Ishikawa (cell line): ENCODE data around the gene KLHL26.

Source experiments
- CEBPB ChIP-seq: IDR thresholded peaks from 2 replicates; pipeline ENCODE4 v1.6.1; 2012
- CREB1 ChIP-seq: IDR thresholded peaks from 2 replicates; pipeline ENCODE4 v1.6.1; 2012; ENCODE audit warnings: low read depth
- EGR1 ChIP-seq: IDR thresholded peaks from 2 replicates; pipeline ENCODE4 v1.6.1; 2012
- EP300 ChIP-seq: IDR thresholded peaks from 2 replicates; pipeline ENCODE4 v1.6.1; 2012; ENCODE audit warnings: borderline replicate concordance
- FOXM1 ChIP-seq: IDR thresholded peaks from 2 replicates; pipeline ENCODE4 v1.6.1; 2012; ENCODE audit warnings: low read depth, borderline replicate concordance
- NFIC ChIP-seq: IDR thresholded peaks from 2 replicates; pipeline ENCODE4 v1.6.1; 2012
- RAD21 ChIP-seq: IDR thresholded peaks from 2 replicates; pipeline ENCODE4 v1.6.1; 2012; ENCODE audit warnings: low read depth
- REST ChIP-seq: IDR thresholded peaks from 2 replicates; pipeline ENCODE4 v1.6.1; 2012; ENCODE audit warnings: low read depth, mild to moderate bottlenecking
- TAF1 ChIP-seq: IDR thresholded peaks from 2 replicates; pipeline ENCODE4 v1.6.1; 2012; ENCODE audit warnings: low read depth, mild to moderate bottlenecking
- TCF12 ChIP-seq: IDR thresholded peaks from 2 replicates; pipeline ENCODE4 v1.6.1; 2012; ENCODE audit warnings: low read depth
- TEAD4 ChIP-seq: IDR thresholded peaks from 2 replicates; pipeline ENCODE4 v1.6.1; 2012
- YY1 ChIP-seq: IDR thresholded peaks from 2 replicates; pipeline ENCODE4 v1.6.1; 2012; ENCODE audit warnings: low read depth
- ZBTB7A ChIP-seq: IDR thresholded peaks from 2 replicates; pipeline ENCODE4 v1.6.1; 2012; ENCODE audit warnings: low read depth
- TF ChIP-seq, protein P1 (sequence below): IDR thresholded peaks from 2 replicates; pipeline ENCODE4 v1.6.1; 2012
- TF ChIP-seq, protein P2 (sequence below): IDR thresholded peaks from 2 replicates; pipeline ENCODE4 v1.6.1; 2012

Gene KLHL26

DNA sequence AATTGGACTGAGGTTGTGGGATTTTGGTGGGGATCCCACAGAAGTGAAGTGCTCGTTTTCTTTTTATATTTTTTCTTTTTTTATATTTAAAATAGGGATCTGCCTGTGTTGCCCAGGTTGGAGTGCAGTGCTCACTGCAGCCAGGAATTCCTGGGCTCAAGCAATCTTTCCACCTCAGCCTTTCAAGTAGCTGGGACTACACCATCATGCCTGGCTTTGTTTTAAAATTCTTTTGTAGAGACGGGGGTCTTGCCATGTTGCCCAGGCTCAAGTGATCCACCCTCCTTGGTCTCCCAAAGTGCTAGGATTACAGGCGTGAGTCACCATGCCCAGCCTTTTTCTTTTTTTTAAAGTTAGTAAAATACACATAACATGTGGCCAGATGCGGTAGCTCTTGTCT is 67.2 kb downstream of the KLHL26 start:
- TF ChIP-seq ZBTB7A (no peak), TEAD4 (no peak), RAD21 (no peak), YY1 (no peak), TCF12 (no peak), CREB1 (no peak), EGR1 (no peak), NFIC (no peak), FOXM1 (no peak), EP300 (no peak), REST (no peak), CEBPB (no peak), TAF1 (no peak)
- TF ChIP-seq, protein P1, sequence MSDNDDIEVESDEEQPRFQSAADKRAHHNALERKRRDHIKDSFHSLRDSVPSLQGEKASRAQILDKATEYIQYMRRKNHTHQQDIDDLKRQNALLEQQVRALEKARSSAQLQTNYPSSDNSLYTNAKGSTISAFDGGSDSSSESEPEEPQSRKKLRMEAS = no peak
- TF ChIP-seq, protein P2, sequence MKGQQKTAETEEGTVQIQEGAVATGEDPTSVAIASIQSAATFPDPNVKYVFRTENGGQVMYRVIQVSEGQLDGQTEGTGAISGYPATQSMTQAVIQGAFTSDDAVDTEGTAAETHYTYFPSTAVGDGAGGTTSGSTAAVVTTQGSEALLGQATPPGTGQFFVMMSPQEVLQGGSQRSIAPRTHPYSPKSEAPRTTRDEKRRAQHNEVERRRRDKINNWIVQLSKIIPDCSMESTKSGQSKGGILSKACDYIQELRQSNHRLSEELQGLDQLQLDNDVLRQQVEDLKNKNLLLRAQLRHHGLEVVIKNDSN = no peak

- TF ChIP-seq RAD21 (no peak), REST (no peak), EP300 (no peak), TEAD4 (no peak), ZBTB7A (no peak), YY1 (no peak), FOXM1 (no peak), CEBPB (no peak), TAF1 (no peak), TCF12 (no peak), EGR1 (no peak), CREB1 (no peak), NFIC (no peak)
- TF ChIP-seq, protein P2 = no peak
- TF ChIP-seq, protein P1 = no peak
These were observed 68.1 kb downstream of the KLHL26 start for GRCh38 chr19:18704971-18705370.

- TF ChIP-seq NFIC = no peak
- TF ChIP-seq EGR1 = no peak
These were observed 71.8 kb downstream of the KLHL26 start for GRCh38 chr19:18708452-18709231.

GRCh38 chr19:18709546-18709945 is 72.7 kb downstream of the KLHL26 start:
- TF ChIP-seq YY1 (no peak), REST (no peak), ZBTB7A (no peak), TCF12 (no peak), EP300 (no peak), CEBPB (no peak), NFIC (no peak), TAF1 (no peak), RAD21 (no peak), FOXM1 (no peak), EGR1 (no peak), CREB1 (no peak)
- TF ChIP-seq, protein P2 = no peak
